PC-3 (cell line): ENCODE measurements around the gene NFYA. TPM values are rescaled to one million over a fixed set of nuclear protein-coding genes. Genes with fewer than 3 reads are reported as not detected.

ENCODE experiments used
- ATAC-seq: fragments of 200-7000 bp; cut with Tn5 transposase; 2 replicates; pipeline ENCODE4 v1.9.1; 2020; ENCODE audit warnings: mild to moderate bottlenecking, moderate library complexity
- BruUV-seq: library from RNA; stranded (reverse); fragments of 400-500 nt; replicated peaks from 2 replicates; lab custom pipeline; 2021; lab: Mats Ljungman, UMichigan
- CTCF ChIA-PET: fragments of 300-600 bp; sonication (Branson Sonifier 250); formaldehyde crosslinking; loops from one replicate; lab custom pipeline; 2022; ENCODE audit warnings: antibody characterized with exemption; lab: Charles Lee
- POLR2A ChIA-PET: fragments of 300-600 bp; sonication (Branson Sonifier 250); formaldehyde crosslinking; loops from one replicate; lab custom pipeline; 2022; ENCODE audit warnings: antibody characterized with exemption; ENCODE audit not compliant: unreplicated experiment; lab: Charles Lee
- DNase-seq: peaks from one replicate; pipeline ENCODE4 v3.0.0-alpha.2; 2015
- H2AFZ ChIP-seq: fragments of 300-600 bp; sonication (generic); 2 replicates; pipeline ENCODE4 v1.6.0; 2016; ENCODE audit warnings: antibody characterized with exemption, low read length
- H3F3A ChIP-seq: fragments of 300-600 bp; sonication (generic); one replicate; pipeline ENCODE4 v1.6.0; 2017; ENCODE audit warnings: antibody characterized with exemption, low read length, control low read depth, mild to moderate bottlenecking; ENCODE audit not compliant: unreplicated experiment
- H3K27ac ChIP-seq: fragments of 300-600 bp; sonication (generic); 2 replicates; pipeline ENCODE4 v1.5.1; 2016; ENCODE audit warnings: mild to moderate bottlenecking, low read length
- H3K27me3 ChIP-seq: fragments of 300-600 bp; sonication (generic); 2 replicates; pipeline ENCODE4 v1.6.1; 2016; ENCODE audit warnings: low read length, mixed read lengths
- H3K36me3 ChIP-seq: fragments of 300-600 bp; sonication (generic); 2 replicates; pipeline ENCODE4 v1.6.1; 2016; ENCODE audit warnings: low read depth, mixed run types, low read length, mixed read lengths
- H3K4me1 ChIP-seq: fragments of 300-600 bp; sonication (generic); 2 replicates; pipeline ENCODE4 v1.5.1; 2016; ENCODE audit warnings: low read length; ENCODE audit not compliant: insufficient read depth
- H3K4me2 ChIP-seq: fragments of 300-600 bp; sonication (generic); 2 replicates; pipeline ENCODE4 v1.6.0; 2016; ENCODE audit warnings: low read length
- H3K4me3 ChIP-seq: fragments of 300-600 bp; sonication (generic); 2 replicates; pipeline ENCODE4 v1.5.1; 2016; ENCODE audit warnings: mild to moderate bottlenecking, low read length, mixed read lengths
- H3K79me2 ChIP-seq: fragments of 300-600 bp; sonication (generic); 2 replicates; pipeline ENCODE4 v1.6.1; 2017; ENCODE audit warnings: low read length, mixed read lengths
- H3K9ac ChIP-seq: fragments of 300-600 bp; sonication (generic); 2 replicates; pipeline ENCODE4 v1.6.0; 2016; ENCODE audit warnings: mild to moderate bottlenecking, low read length
- H3K9me2 ChIP-seq: fragments of 300-600 bp; sonication (generic); replicated peaks from 2 replicates; pipeline ENCODE4 v1.6.1; 2016; ENCODE audit warnings: mixed run types, low read length, mixed read lengths
- H3K9me3 ChIP-seq: fragments of 300-600 bp; sonication (generic); 2 replicates; pipeline ENCODE4 v1.6.1; 2016; ENCODE audit warnings: low read length, mixed read lengths
- H4K20me1 ChIP-seq: fragments of 300-600 bp; sonication (generic); 2 replicates; pipeline ENCODE4 v1.6.1; 2016; ENCODE audit warnings: low read length, mixed read lengths
- CTCF ChIP-seq: fragments of 300-600 bp; sonication (generic); conservative IDR thresholded peaks from 2 replicates; pipeline ENCODE4 v1.5.1; 2017; ENCODE audit warnings: antibody characterized with exemption, low read depth, mild to moderate bottlenecking, low read length
- EZH2 ChIP-seq: fragments of 300-600 bp; sonication (generic); IDR thresholded peaks from one replicate; pipeline ENCODE4 v1.6.1; 2017; ENCODE audit warnings: antibody characterized with exemption, mild to moderate bottlenecking, low read length; ENCODE audit not compliant: unreplicated experiment
- EZH2phosphoT487 ChIP-seq: fragments of 300-600 bp; sonication (generic); IDR thresholded peaks from 2 replicates; pipeline ENCODE4 v1.6.1; 2018; ENCODE audit warnings: mild to moderate bottlenecking, antibody characterized with exemption, low read length, borderline replicate concordance
- intact Hi-C: fragments of 100-400 bp; cut with micrococcal nuclease; formaldehyde crosslinking; loops from 2 replicates; pipeline ENCODE4 v1.9.0; 2023
- total RNA-seq: library from RNA; depleted of rRNA; stranded (reverse); fragments of >200 nt; gene quantifications from 2 replicates; pipeline ENCODE4 v1.2.3, GENCODE V29; 2014

NFYA gene
- total RNA-seq, 1 experiment from 2014 or later: 31.7 TPM

GRCh38 chr6:41040940-41041536 is 31.7 kb upstream of the NFYA start:
- H3K9me3 ChIP-seq: no peaks in the 10 kb centered on the region
- ChIA-PET POLR2A (interaction anchor here (0.6 kb wide), 1 partner anchor 279 kb away, joined by 9 read pairs; no protein-coding TSS in a partner anchor), CTCF (interaction anchor here (1.2 kb wide), 1 partner anchor 109 kb away, joined by 3 read pairs; no protein-coding TSS in a partner anchor)
- no peaks in the 10 kb centered on the region for H3K36me3 ChIP-seq
- no peak overlapping the region for H3K9ac ChIP-seq
- H3K79me2 ChIP-seq: no peaks in the 10 kb centered on the region
- DNase-seq: no peak
- H3K27me3 ChIP-seq: no peaks in the 10 kb centered on the region
- H3K27ac ChIP-seq: no peak overlapping the region
- H3K4me1 ChIP-seq: peaks cover 22% of the 10 kb centered on the region
- intact Hi-C loops: no loop called here
- BruUV-seq: no TSS peak
- H3F3A ChIP-seq: no peaks in the 10 kb centered on the region
- H4K20me1 ChIP-seq: no peaks in the 10 kb centered on the region
- ATAC-seq: no peak
- H3K4me3 ChIP-seq: no peak overlapping the region
- peak overlapping the region; percentile 54 for H3K4me2 ChIP-seq
- H2AFZ ChIP-seq: no peak overlapping the region
- TF ChIP-seq EZH2phosphoT487 (no peak), EZH2 (no peak), CTCF (no peak)
- no peaks in the 10 kb centered on the region for H3K9me2 ChIP-seq

- Histone ChIP-seq H3K4me1 (peaks cover 16% of the 10 kb centered on the region), H3K9ac (no peak within 1 kb of the TSS), H3K4me3 (no peak within 1 kb of the TSS), H3F3A (no peaks in the 10 kb centered on the region), H3K9me2 (no peaks in the 10 kb centered on the region), H3K4me2 (no peak within 1 kb of the TSS), H3K79me2 (no peaks in the 10 kb centered on the region), H3K27ac (no peak within 1 kb of the TSS), H4K20me1 (no peaks in the 10 kb centered on the region), H3K36me3 (no peaks in the 10 kb centered on the region), H3K27me3 (no peaks in the 10 kb centered on the region), H2AFZ (no peak within 1 kb of the TSS), H3K9me3 (no peaks in the 10 kb centered on the region)
- POLR2A ChIA-PET: interaction anchor here (0.6 kb wide), 1 partner anchor 111 kb away, joined by 6 read pairs; no protein-coding TSS in a partner anchor
- TF ChIP-seq EZH2phosphoT487 (no peak), EZH2 (no peak), CTCF (no peak)
- CTCF ChIA-PET: no interaction called here
- intact Hi-C loops: no loop called here
- no TSS peak for BruUV-seq
- DNase-seq (no peak), ATAC-seq (no peak)
Observed at GRCh38 chr6:41042226-41043055, 30.3 kb upstream of the NFYA start, which contains the start of gene TSPO2. Gene TSPO2 (plus strand): TSS chr6:41042467. CDS start chr6:41042986, 519 bp downstream.
